B cell (primary cell): ENCODE data around the gene VSTM2L. TPM values are rescaled to one million over a fixed set of nuclear protein-coding genes. Genes with fewer than 3 reads are reported as not detected.

Source experiments
- ATAC-seq: fragments of 200-7000 bp; cut with Tn5 transposase; one replicate; pipeline ENCODE4 v1.10.0; 2021; ENCODE audit warnings: low read depth, mild to moderate bottlenecking, moderate number of reproducible peaks, moderate library complexity
- CTCF ChIA-PET: fragments of 350-600 bp; sonication (Branson Sonifier 250); formaldehyde crosslinking; loops from one replicate; lab custom pipeline; 2021; ENCODE audit warnings: antibody characterized with exemption, inconsistent platforms; lab: Charles Lee
- POLR2A ChIA-PET: fragments of 350-600 bp; sonication (Branson Sonifier 250); formaldehyde crosslinking; loops from one replicate; lab custom pipeline; 2021; ENCODE audit warnings: antibody characterized with exemption; lab: Charles Lee
- DNase-seq: peaks from one replicate; pipeline ENCODE4 v3.0.0; 2013
- H2AFZ ChIP-seq: 2 replicates; pipeline ENCODE4 v1.6.1; 2012; ENCODE audit warnings: mild to moderate bottlenecking, low read depth, low read length; ENCODE audit not compliant: insufficient read depth, poor library complexity, severe bottlenecking
- H3K27ac ChIP-seq, 2 donors: 1 replicate in 1 of 2; 2 replicates in 1 of 2; pipeline ENCODE4 v1.5.1; 2012 to 2013; ENCODE audit warnings: low read length in 2 of 2, mild to moderate bottlenecking in 2 of 2, moderate library complexity in 1 of 2
- H3K27me3 ChIP-seq, 4 experiments: fragments of 200-600 bp in 1 of 4; sonication (generic) in 1 of 4; replicated peaks in 1 of 4; 1 replicate in 2 of 4; 2 replicates in 2 of 4; pipeline versions ENCODE4 v1.6.1 to v1.7.0; 2013 to 2016; ENCODE audit warnings: low read length in 3 of 4, mild to moderate bottlenecking in 2 of 4, mixed read lengths in 1 of 4, moderate library complexity in 1 of 4; ENCODE audit not compliant: insufficient read depth in 4 of 4, control insufficient read depth in 3 of 4; ENCODE audit errors: control extremely low read depth in 1 of 4
- H3K36me3 ChIP-seq, 2 experiments: replicated peaks in 1 of 2; 1 replicate in 1 of 2; 2 replicates in 1 of 2; pipeline versions ENCODE4 v1.6.1 to v1.7.1; 2013; ENCODE audit warnings: low read length in 1 of 2; ENCODE audit not compliant: insufficient read depth in 2 of 2, control insufficient read depth in 1 of 2; ENCODE audit errors: control extremely low read depth in 1 of 2, extremely low read depth in 1 of 2
- H3K4me1 ChIP-seq, 2 donors: fragments of 200-600 bp in 1 of 2; sonication (generic) in 1 of 2; 1 replicate in 1 of 2; 2 replicates in 1 of 2; pipeline versions ENCODE4 v1.5.1 to v1.6.1; 2013 to 2017; ENCODE audit warnings: low read length in 2 of 2; ENCODE audit not compliant: control insufficient read depth in 2 of 2, insufficient read depth in 2 of 2
- H3K4me2 ChIP-seq: replicated peaks from 2 replicates; pipeline ENCODE3; 2012; ENCODE audit warnings: mild to moderate bottlenecking, low read depth, low read length; ENCODE audit not compliant: poor library complexity, severe bottlenecking
- H3K4me3 ChIP-seq, 5 experiments: fragments of 200-600 bp in 1 of 5; sonication (generic) in 1 of 5; 1 replicate in 3 of 5; 2 replicates in 2 of 5; pipeline versions ENCODE4 v1.5.1 to v1.7.0; 2011 to 2016; ENCODE audit warnings: low read length in 4 of 5, mild to moderate bottlenecking in 4 of 5, low read depth in 2 of 5, control low read depth in 1 of 5, moderate library complexity in 1 of 5; ENCODE audit not compliant: insufficient read depth in 1 of 5; ENCODE audit errors: control extremely low read depth in 1 of 5, extremely low read depth in 1 of 5
- H3K79me2 ChIP-seq: fragments of 200-600 bp; sonication (generic); one replicate; pipeline ENCODE4 v1.6.0; 2016; ENCODE audit warnings: low read length; ENCODE audit not compliant: control insufficient read depth, insufficient read depth
- H3K9ac ChIP-seq: fragments of 200-600 bp; sonication (generic); 2 replicates; pipeline ENCODE4 v1.6.1; 2017; ENCODE audit warnings: mild to moderate bottlenecking, low read length, moderate library complexity
- H3K9me3 ChIP-seq, 3 donors: one replicate each; pipeline versions ENCODE4 v1.6.1 to v1.7.1; 2013; ENCODE audit warnings: low read length in 2 of 3; ENCODE audit not compliant: control insufficient read depth in 2 of 3, insufficient read depth in 1 of 3; ENCODE audit errors: control extremely low read depth in 1 of 3
- H4K20me1 ChIP-seq: 2 replicates; pipeline ENCODE4 v1.6.0; 2012; ENCODE audit warnings: mild to moderate bottlenecking, low read length; ENCODE audit not compliant: insufficient read depth, control insufficient read depth, poor library complexity, severe bottlenecking
- H3K27ac Mint-ChIP-seq: one replicate; pipeline ENCODE4 v1.8.0; 2021; ENCODE audit warnings: mixed read lengths
- H3K27me3 Mint-ChIP-seq: one replicate; pipeline ENCODE4 v1.8.0; 2021; ENCODE audit warnings: mixed read lengths
- H3K4me1 Mint-ChIP-seq: one replicate; pipeline ENCODE4 v1.8.0; 2021; ENCODE audit warnings: mixed read lengths
- H3K4me3 Mint-ChIP-seq: one replicate; pipeline ENCODE4 v1.8.0; 2021; ENCODE audit warnings: mixed read lengths
- H3K9me3 Mint-ChIP-seq: one replicate; pipeline ENCODE4 v1.8.0; 2022; ENCODE audit warnings: mixed read lengths; ENCODE audit not compliant: insufficient read depth
- CTCF ChIP-seq: fragments of 200-600 bp; IDR thresholded peaks from one replicate; pipeline ENCODE4 v1.8.0; 2022; ENCODE audit warnings: antibody characterized with exemption, mild to moderate bottlenecking
- EZH2 ChIP-seq: IDR thresholded peaks from 2 replicates; pipeline ENCODE4 v1.6.1; 2012; ENCODE audit warnings: borderline replicate concordance, low read depth, mild to moderate bottlenecking, moderate library complexity, low read length; ENCODE audit not compliant: insufficient read depth, poor library complexity, severe bottlenecking
- WGBS: methylation state at CpG from one replicate; pipeline ENCODE4 v1.1.5; 2013; ENCODE audit warnings: missing lambda C conversion rate; ENCODE audit not compliant: insufficient coverage; 5-methylcytosine and 5-hydroxymethylcytosine counted together
- intact Hi-C: fragments of 100-400 bp; cut with micrococcal nuclease; formaldehyde crosslinking; loops from one replicate; pipeline ENCODE4 v1.10.0; 2022
- polyA plus RNA-seq: library from polyadenylated mRNA; depleted of rRNA; stranded (reverse); fragments of >200 nt; gene quantifications from 2 replicates; pipeline ENCODE4 v1.2.3, GENCODE V29; 2012
- total RNA-seq, 2 donors: library from RNA; stranded (reverse); fragments of 120-200 nt in 1 of 2; gene quantifications; 1 replicate in 1 of 2; 2 replicates in 1 of 2; pipeline versions ENCODE4 v1.2.3 to v1.2.4, GENCODE V29; 2013 to 2022

VSTM2L gene
- total and polyA plus RNA-seq, 2 donors (not counting 1 experiment from before 2014, with no cell fraction given): 0.25 TPM; not detected in 1

GRCh38 chr20:37940858-37941257, 37.9 kb downstream of the VSTM2L start:
- no peaks in the 10 kb centered on the region for H3K36me3 ChIP-seq
- H3K4me1 ChIP-seq: no peaks in the 10 kb centered on the region
- no peaks in the 10 kb centered on the region for H3K4me1 Mint-ChIP-seq
- H3K79me2 ChIP-seq: no peaks in the 10 kb centered on the region
- H4K20me1 ChIP-seq: no peaks in the 10 kb centered on the region
- peaks cover 2% of the 10 kb centered on the region for H3K9me3 Mint-ChIP-seq
- no peak overlapping the region for H3K4me3 ChIP-seq
- H3K27me3 ChIP-seq: no peaks in the 10 kb centered on the region
- H3K9ac ChIP-seq: no peak overlapping the region
- no peak overlapping the region for H3K4me2 ChIP-seq
- intact Hi-C loops: no loop called here
- H3K4me3 Mint-ChIP-seq: no peak overlapping the region
- ChIA-PET POLR2A (no interaction called here), CTCF (no interaction called here)
- peaks cover 9% of the 10 kb centered on the region for H3K27me3 Mint-ChIP-seq
- WGBS: no CpG with 5 or more reads among the region's 6 CpGs
- no peak overlapping the region for H2AFZ ChIP-seq
- ATAC-seq: no peak
- no peak for TF ChIP-seq CTCF
- no peak for TF ChIP-seq EZH2
- H3K27ac ChIP-seq: no peak overlapping the region
- no peak overlapping the region for H3K27ac Mint-ChIP-seq
- no peak for DNase-seq
- H3K9me3 ChIP-seq: peaks cover 0 to 9% (median 0%) of the 10 kb centered on the region in 3 donors

- Mint-ChIP-seq H3K27me3 (peaks cover 12% of the 10 kb centered on the region), H3K4me1 (no peaks in the 10 kb centered on the region), H3K9me3 (peaks cover 2% of the 10 kb centered on the region), H3K4me3 (no peak overlapping the region), H3K27ac (no peak overlapping the region)
- TF ChIP-seq CTCF: no peak
- no peak for TF ChIP-seq EZH2
- POLR2A ChIA-PET: no interaction called here
- no peak for ATAC-seq
- Histone ChIP-seq H3K27me3 (no peaks in the 10 kb centered on the region), H3K9ac (no peak overlapping the region), H3K36me3 (no peaks in the 10 kb centered on the region), H3K27ac (no peak overlapping the region), H2AFZ (no peak overlapping the region), H3K4me2 (no peak overlapping the region), H4K20me1 (no peaks in the 10 kb centered on the region), H3K79me2 (no peaks in the 10 kb centered on the region), H3K4me3 (no peak overlapping the region), H3K4me1 (no peaks in the 10 kb centered on the region), H3K9me3 (peaks cover 0 to 9% (median 0%) of the 10 kb centered on the region in 3 donors)
- CTCF ChIA-PET: no interaction called here
- WGBS: 85% methylated on average over 8 of the region's 8 CpGs
- no peak for DNase-seq
- intact Hi-C loops: no loop called here
These were observed 38.4 kb downstream of the VSTM2L start for GRCh38 chr20:37941332-37941731.
